Measurements from ENCODE around the gene POC5. TPM values are rescaled to one million over a fixed set of nuclear protein-coding genes. Genes with fewer than 3 reads are reported as not detected.

The POC5 gene
- total RNA-seq, 1 donor from 2014 or later = 11.8 TPM

GRCh38 chr5:75668977-75669689 lies 48.1 kb downstream of the POC5 start:
- TF ChIP-seq CTCF (IDR thresholded peaks at IDR 0.05) = no peak
- peaks cover 26% of the 10 kb centered on the region for H3K4me1 Mint-ChIP-seq (ENCODE audit: unreplicated experiment)
- H3K9me3 Mint-ChIP-seq (ENCODE audit: unreplicated experiment) = no peaks in the 10 kb centered on the region
- DNase-seq (ENCODE audit: extremely low spot score, unreplicated experiment) = no peak
- peaks cover 6% of the 10 kb centered on the region for H3K36me3 Mint-ChIP-seq (ENCODE audit: unreplicated experiment)
- no peak overlapping the region for H3K27ac Mint-ChIP-seq (ENCODE audit: unreplicated experiment)
- no peak overlapping the region for H3K4me3 Mint-ChIP-seq (ENCODE audit: unreplicated experiment)
- no peaks in the 10 kb centered on the region for H3K27me3 Mint-ChIP-seq (ENCODE audit: unreplicated experiment)

GRCh38 chr5:75668445-75668844 lies 48.8 kb downstream of the POC5 start:
- Mint-ChIP-seq H3K27me3 (ENCODE audit: unreplicated experiment) (no peaks in the 10 kb centered on the region), H3K9me3 (ENCODE audit: unreplicated experiment) (no peaks in the 10 kb centered on the region), H3K4me1 (ENCODE audit: unreplicated experiment) (peaks cover 29% of the 10 kb centered on the region), H3K4me3 (ENCODE audit: unreplicated experiment) (no peak overlapping the region), H3K27ac (ENCODE audit: unreplicated experiment) (no peak overlapping the region), H3K36me3 (ENCODE audit: unreplicated experiment) (peaks cover 6% of the 10 kb centered on the region)
- no peak for TF ChIP-seq CTCF (IDR thresholded peaks at IDR 0.05)
- DNase-seq (ENCODE audit: extremely low spot score, unreplicated experiment) = no peak

- Mint-ChIP-seq H3K4me3 (ENCODE audit: unreplicated experiment) (no peak overlapping the region), H3K27me3 (ENCODE audit: unreplicated experiment) (no peaks in the 10 kb centered on the region), H3K27ac (ENCODE audit: unreplicated experiment) (no peak overlapping the region), H3K36me3 (ENCODE audit: unreplicated experiment) (peaks cover 6% of the 10 kb centered on the region), H3K9me3 (ENCODE audit: unreplicated experiment) (no peaks in the 10 kb centered on the region), H3K4me1 (ENCODE audit: unreplicated experiment) (peaks cover 29% of the 10 kb centered on the region)
- no peak for TF ChIP-seq CTCF (IDR thresholded peaks at IDR 0.05)
- DNase-seq (ENCODE audit: extremely low spot score, unreplicated experiment) = no peak
These were observed 49.7 kb downstream of the POC5 start for GRCh38 chr5:75667586-75667985.

- no peak overlapping the region for H3K4me3 Mint-ChIP-seq (ENCODE audit: unreplicated experiment)
- H3K27me3 Mint-ChIP-seq (ENCODE audit: unreplicated experiment) = no peaks in the 10 kb centered on the region
- H3K4me1 Mint-ChIP-seq (ENCODE audit: unreplicated experiment) = peaks cover 26% of the 10 kb centered on the region
- no peaks in the 10 kb centered on the region for H3K9me3 Mint-ChIP-seq (ENCODE audit: unreplicated experiment)
- DNase-seq (ENCODE audit: extremely low spot score, unreplicated experiment) = no peak
- no peak overlapping the region for H3K27ac Mint-ChIP-seq (ENCODE audit: unreplicated experiment)
- TF ChIP-seq CTCF (IDR thresholded peaks at IDR 0.05) = no peak
- H3K36me3 Mint-ChIP-seq (ENCODE audit: unreplicated experiment) = no peaks in the 10 kb centered on the region
These were observed 50.4 kb downstream of the POC5 start for GRCh38 chr5:75666801-75667200.

- TF ChIP-seq CTCF (IDR thresholded peaks at IDR 0.05) = no peak
- Mint-ChIP-seq H3K36me3 (ENCODE audit: unreplicated experiment) (no peaks in the 10 kb centered on the region), H3K27me3 (ENCODE audit: unreplicated experiment) (no peaks in the 10 kb centered on the region), H3K9me3 (ENCODE audit: unreplicated experiment) (no peaks in the 10 kb centered on the region), H3K4me1 (ENCODE audit: unreplicated experiment) (peaks cover 16% of the 10 kb centered on the region), H3K4me3 (ENCODE audit: unreplicated experiment) (no peak overlapping the region), H3K27ac (ENCODE audit: unreplicated experiment) (no peak overlapping the region)
- DNase-seq (ENCODE audit: extremely low spot score, unreplicated experiment) = no peak
These were observed 52.3 kb downstream of the POC5 start for GRCh38 chr5:75664979-75665378.
